Sigmoid colon (tissue), 4 donors: Measurements from ENCODE around the gene ITPK1.

Experiments
- EP300 ChIP-seq, 4 donors: sonication (generic); formaldehyde crosslinking; IDR thresholded peaks; one replicate each; pipeline ENCODE4 v1.6.1; 2017; ENCODE audit warnings: antibody characterized with exemption in 4 of 4
- POLR2A ChIP-seq, 2 donors: fragments of 450-650 bp; IDR thresholded peaks; one replicate each; pipeline ENCODE4 v1.6.1; 2016; ENCODE audit warnings: antibody characterized with exemption in 2 of 2, mild to moderate bottlenecking in 2 of 2, moderate library complexity in 2 of 2
- TF ChIP-seq, protein P1 (sequence below), 4 experiments: fragments of 450-650 bp in 3 of 4; fragments of 200-600 bp in 1 of 4; IDR thresholded peaks; one replicate each; pipeline ENCODE4 v1.5.1; 2016 to 2019; ENCODE audit warnings: antibody characterized with exemption in 4 of 4, mild to moderate bottlenecking in 3 of 4, moderate library complexity in 2 of 4

DNA sequence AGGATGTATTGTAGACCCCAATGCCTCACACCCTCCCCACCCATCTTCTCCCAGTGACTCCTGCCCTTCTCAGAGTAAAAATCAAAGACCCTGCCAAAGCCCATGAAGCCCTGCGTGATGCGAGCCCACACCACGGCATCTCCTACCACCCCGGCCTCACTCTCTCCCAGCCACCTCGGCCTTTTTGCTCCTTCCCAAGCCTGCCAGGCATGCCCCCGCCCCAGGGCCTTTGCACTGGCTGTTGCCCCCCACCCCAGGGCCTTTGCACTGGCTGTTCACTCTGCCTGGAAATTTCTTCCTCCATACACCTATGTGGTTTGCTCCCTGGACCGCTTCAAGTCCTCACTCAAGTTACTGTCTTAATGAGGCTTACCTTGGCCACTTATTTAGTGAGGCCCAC, 197.8 kb downstream of the ITPK1 start:
- no peak for TF ChIP-seq POLR2A (IDR thresholded peaks at IDR 0.05)
- TF ChIP-seq, protein P1, sequence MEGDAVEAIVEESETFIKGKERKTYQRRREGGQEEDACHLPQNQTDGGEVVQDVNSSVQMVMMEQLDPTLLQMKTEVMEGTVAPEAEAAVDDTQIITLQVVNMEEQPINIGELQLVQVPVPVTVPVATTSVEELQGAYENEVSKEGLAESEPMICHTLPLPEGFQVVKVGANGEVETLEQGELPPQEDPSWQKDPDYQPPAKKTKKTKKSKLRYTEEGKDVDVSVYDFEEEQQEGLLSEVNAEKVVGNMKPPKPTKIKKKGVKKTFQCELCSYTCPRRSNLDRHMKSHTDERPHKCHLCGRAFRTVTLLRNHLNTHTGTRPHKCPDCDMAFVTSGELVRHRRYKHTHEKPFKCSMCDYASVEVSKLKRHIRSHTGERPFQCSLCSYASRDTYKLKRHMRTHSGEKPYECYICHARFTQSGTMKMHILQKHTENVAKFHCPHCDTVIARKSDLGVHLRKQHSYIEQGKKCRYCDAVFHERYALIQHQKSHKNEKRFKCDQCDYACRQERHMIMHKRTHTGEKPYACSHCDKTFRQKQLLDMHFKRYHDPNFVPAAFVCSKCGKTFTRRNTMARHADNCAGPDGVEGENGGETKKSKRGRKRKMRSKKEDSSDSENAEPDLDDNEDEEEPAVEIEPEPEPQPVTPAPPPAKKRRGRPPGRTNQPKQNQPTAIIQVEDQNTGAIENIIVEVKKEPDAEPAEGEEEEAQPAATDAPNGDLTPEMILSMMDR (IDR thresholded peaks at IDR 0.05), result no peak
- TF ChIP-seq EP300 (IDR thresholded peaks at IDR 0.05), result no peak
